HG03521 (cell line): ENCODE data around the gene DUS2.
"Not testable (repeated sequence)": the region's sequence is repeated elsewhere in the genome, so short reads cannot be mapped to it uniquely, and the experiment has no call there.

Source experiments
- ATAC-seq: cut with Tn5 transposase; IDR thresholded peaks from one replicate; pipeline ENCODE4 v1.9.1; 2021; ENCODE audit warnings: mild to moderate bottlenecking, moderate library complexity; ENCODE audit not compliant: unreplicated experiment

Gene DUS2

DNA sequence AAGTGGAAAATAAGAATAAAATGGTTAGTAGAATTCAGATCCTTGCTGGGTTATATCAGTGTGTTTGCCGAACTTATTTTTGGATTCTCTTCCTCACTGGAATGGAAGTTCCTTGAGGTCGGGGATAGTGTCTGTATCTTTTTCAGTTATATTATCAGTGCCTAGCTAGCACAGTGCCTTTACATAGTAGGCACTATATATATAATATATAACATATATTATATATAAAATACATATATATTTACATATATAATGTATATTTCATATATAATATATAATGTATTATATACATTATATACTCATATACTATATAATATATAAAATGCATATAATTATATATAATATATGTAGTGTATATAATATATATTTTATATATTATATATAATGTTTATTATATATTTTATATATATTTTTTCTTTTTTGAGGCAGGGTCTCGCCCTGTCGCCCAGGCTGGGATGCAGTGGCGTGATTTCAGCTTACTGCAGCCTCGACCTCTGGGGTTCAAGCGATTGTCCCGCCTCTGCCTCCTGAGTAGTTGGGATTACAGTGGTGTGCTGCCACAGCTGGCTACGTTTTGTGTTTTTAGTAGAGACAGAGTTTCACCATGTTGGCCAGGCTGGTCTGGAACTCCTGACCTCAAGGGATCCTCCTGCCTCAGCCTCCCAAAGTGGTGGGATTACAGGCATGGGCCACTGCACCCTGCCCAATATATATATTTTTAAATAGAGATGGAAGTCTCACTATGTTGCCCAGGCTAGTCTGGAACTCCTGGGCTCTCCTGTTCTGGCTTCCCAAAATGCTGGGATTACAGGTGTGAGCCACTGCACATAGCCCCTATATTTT, 65.3 kb downstream of the DUS2 start:
- no peak for ATAC-seq

DNA sequence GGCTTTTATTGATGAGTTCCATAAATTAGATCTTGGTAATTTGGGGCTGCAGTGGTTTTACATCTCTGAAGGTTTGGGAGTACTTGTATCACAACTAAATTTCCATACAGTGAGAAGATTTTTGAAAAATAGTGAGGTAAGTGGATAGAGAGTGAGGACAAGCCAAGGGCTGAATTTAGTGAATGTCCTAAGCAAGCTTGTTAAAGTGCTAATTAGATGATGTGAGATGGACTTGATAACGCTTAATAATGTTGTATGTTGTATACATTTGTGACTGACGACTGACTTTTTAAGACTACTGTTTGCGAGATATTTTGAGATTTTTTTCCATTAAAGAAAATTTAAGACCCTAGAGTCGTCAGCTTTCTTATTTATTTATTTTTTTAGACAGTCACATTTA, 66.0 kb downstream of the DUS2 start:
- ATAC-seq: no peak

DNA sequence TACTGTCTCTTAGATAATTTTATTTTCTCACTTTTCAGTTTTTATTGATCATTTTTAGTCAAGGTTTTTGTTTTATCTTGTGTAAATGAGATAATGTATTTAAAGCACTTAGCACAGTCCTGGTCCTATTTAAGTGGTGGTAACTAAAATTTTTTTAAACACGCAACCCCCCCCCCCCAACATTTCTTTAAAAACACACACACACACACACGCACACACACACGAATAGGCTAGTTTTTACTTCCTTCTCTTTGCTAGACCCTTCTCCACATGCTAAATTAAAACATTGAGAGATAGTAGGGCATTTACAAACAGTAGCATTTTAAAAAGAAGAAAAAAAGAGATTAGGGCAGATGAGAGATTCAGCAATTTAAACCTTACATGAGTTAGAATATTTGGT, 67.0 kb downstream of the DUS2 start:
- no peak for ATAC-seq

DNA sequence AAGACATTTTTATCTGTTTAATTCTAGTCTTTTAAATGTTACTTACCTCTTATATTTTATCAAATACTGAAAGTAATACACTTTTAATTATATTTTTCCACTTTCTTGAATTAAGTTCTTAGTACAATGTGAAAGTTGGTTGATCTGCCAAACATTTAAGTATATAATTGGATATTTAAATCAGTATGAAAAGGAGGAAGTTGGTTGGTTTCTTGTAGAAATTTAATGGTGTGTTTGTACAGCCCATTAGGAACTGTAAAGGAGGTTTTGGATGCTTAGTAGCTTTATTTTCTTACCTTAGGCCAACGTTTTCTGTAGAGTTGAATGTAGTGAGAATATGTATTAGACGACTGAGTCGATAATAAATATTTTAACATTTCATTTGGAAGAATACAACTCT, 67.4 kb downstream of the DUS2 start:
- no peak for ATAC-seq

DNA sequence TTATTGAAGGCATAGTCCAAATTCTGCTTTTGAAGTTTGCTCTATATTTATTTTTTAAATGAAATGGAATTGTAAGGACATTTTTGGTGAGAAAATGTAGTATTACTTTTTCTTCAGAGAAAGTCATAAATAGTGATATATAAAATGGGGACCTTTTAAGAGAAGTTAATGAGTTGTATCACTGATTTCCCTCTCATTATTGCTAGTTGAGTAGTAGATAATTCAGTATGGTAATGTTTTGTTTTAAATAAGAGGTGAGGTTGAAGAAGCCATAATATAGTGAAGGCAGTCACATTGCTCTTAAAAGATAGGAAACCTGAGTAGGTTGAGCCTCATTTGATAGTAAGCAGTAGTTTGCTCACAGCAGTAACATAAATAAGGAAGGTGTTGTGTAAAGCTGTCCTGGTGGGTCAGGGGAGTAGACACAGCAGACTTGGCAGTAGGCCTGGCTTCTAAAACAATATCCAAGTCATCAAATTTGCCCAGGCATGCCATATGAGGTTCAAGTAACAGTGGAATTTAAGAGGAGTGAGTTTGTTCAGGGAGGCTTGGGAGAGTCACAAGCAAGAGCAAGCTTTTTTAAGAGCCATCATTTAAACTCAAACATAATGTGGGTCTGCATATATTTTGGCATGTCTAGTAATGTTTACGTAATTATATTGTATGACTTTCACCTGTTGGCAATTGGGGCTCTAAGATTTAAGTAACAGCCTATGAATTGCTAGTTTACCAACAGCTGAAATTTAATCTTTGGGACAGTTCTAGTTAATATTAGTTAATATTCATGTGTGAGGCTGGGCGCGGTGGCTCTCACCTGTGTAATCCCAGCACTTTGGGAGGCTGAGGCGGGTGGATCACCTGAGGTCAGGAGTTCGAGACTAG, 68.5 kb downstream of the DUS2 start:
- no peak for ATAC-seq

- ATAC-seq: not testable (repeated sequence)
Observed at GRCh38 chr16:68092275-68092674, 69.2 kb downstream of the DUS2 start.

GRCh38 chr16:68093816-68094613, 70.9 kb downstream of the DUS2 start:
- no peak for ATAC-seq

GRCh38 chr16:68094614-68094934, 71.5 kb downstream of the DUS2 start:
- no peak for ATAC-seq

DNA sequence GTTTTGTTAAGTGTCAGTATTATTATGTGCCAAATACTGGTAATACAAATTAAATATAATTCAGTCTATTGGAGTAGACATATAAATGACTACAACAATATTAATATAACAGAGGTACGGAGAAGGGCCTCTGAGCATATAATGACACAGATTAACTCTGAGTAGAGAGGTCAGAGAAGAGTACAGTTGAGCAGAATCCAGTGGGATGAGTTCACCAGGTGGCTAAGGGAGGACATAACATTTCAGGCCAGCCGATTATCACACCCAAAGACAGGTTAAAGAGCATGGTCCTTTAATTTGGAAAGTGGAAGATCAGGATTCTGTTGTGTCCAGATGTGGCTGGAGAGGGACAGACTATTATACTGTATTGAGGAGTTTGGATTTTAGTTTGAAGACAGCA, 73.4 kb downstream of the DUS2 start:
- ATAC-seq: no peak

DNA sequence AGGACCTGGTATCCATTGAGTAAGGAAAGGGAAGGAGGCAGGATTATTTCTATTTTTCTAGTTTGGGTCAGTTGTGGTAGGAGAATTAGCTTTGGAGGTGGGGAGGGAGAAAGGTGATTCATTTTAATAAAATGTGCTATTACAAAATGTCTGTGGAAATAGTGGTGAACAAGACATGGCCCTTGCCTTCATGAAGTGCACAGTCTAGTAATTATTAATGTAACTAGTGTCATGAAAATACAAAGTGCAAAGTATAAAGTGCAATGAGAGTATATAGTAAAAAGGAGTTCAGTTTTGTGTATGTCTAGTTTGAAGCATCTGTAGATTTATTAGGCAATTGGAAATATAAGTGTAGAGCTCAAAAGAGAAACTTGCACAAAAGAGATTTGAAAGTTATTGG, 74.0 kb downstream of the DUS2 start:
- no peak for ATAC-seq

GRCh38 chr16:68097895-68098294, 74.8 kb downstream of the DUS2 start:
- ATAC-seq: no peak

GRCh38 chr16:68100488-68100887, 77.4 kb downstream of the DUS2 start:
- no peak for ATAC-seq

GRCh38 chr16:68105611-68106010, 82.5 kb downstream of the DUS2 start:
- ATAC-seq: no peak

- not testable (repeated sequence) for ATAC-seq
Observed at GRCh38 chr16:68107230-68107928, 84.3 kb downstream of the DUS2 start.

GRCh38 chr16:68109156-68109555, 86.1 kb downstream of the DUS2 start:
- not testable (repeated sequence) for ATAC-seq

GRCh38 chr16:68110611-68111010, 87.5 kb downstream of the DUS2 start:
- ATAC-seq: not testable (repeated sequence)

DNA sequence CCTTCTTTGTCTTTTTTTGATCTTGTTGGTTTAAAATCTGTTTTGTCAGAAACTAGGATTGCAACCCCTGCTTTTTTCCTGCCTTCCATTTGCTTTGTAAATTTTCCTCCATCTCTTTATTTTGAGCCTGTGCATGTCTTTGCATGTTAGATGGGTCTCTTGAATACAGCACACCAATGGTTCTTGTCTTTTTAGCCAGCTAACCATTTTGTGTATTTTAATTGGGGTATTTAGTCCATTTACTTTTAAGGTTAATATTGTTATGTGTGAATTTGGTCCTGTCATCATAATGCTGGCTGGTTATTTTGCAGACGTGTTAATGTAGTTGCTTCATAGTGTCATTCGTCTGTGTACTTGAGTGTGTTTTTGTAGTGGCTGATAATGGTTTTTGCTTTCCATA, 88.3 kb downstream of the DUS2 start:
- ATAC-seq: no peak

DNA sequence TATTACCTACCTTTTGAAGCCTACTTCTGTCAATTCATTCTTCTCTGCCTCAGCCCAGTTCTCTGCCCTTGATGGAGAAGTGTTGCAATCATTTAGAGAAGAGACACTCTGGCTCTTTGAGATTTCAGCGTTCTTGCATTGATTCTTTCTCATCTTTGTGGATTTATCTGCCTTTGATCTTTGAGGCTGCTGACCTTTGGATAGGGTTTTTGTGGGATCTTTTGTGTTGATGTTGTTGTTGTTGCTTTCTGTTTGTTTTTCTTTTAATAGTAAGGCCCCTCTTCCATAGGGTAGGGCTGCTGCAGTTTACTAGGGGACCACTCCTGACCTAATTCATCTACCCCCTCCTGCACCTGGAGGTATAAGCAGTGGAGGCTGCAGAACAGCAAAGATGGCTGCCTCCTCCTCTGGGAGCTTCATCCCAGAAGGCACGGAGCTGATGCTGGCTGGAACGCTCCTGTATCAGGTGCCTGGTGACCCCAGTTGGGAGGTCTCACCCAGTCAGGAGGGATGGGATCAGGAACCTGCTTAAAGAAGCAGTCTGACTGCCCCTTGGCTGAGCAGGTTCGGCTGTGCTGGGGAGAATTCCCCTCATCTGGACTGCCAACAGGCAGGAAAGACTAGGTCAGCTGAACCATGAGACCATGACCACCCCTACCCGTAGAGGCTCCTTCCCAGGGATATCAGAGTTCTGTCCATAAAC, 90.1 kb downstream of the DUS2 start:
- no peak for ATAC-seq

- no peak for ATAC-seq
Observed at GRCh38 chr16:68113765-68114240, 90.7 kb downstream of the DUS2 start.

GRCh38 chr16:68114939-68115338, 91.9 kb downstream of the DUS2 start:
- ATAC-seq: not testable (repeated sequence)
